ENCODE data around the gene PSMD12. TPM values are rescaled to one million over a fixed set of nuclear protein-coding genes. Genes with fewer than 3 reads are reported as not detected.
A peak's percentile ranks its signal among the peaks of the same experiment; 100 is the strongest.

Gene PSMD12
- polyA plus RNA-seq, 1 donor from 2014 or later, result 24.1 TPM

GRCh38 chr17:67378454-67379250, 12.3 kb upstream of the PSMD12 start:
- Histone ChIP-seq H4K20me1 (ENCODE audit: insufficient read depth) (no peaks in the 10 kb centered on the region), H3K79me2 (replicated peaks; ENCODE audit: insufficient read depth, low read length) (peaks cover 19% of the 10 kb centered on the region), H2AFZ (ENCODE audit: low read depth, low read length) (peak overlapping the region; percentile 19), H3K27me3 (ENCODE audit: insufficient read depth, low read depth, low read length) (no peaks in the 10 kb centered on the region), H3F3A (ENCODE audit: insufficient read depth, low read length, poor library complexity, severe bottlenecking) (no peaks in the 10 kb centered on the region), H3K9me3 (ENCODE audit: low read length) (no peaks in the 10 kb centered on the region), H3K36me3 (ENCODE audit: insufficient read depth, low read length) (no peaks in the 10 kb centered on the region), H3K4me3 (ENCODE audit: low read length) (peak overlapping the region; percentile 81), H3K9ac (ENCODE audit: low read length) (peak overlapping the region; percentile 83), H3K4me2 (ENCODE audit: low read length) (peak overlapping the region; percentile 50), H3K27ac (ENCODE audit: low read length) (peak overlapping the region; percentile 73), H3K9me2 (ENCODE audit: insufficient read depth, low read length) (no peaks in the 10 kb centered on the region)
- TF ChIP-seq TAF1 (IDR thresholded peaks at IDR 0.05; ENCODE audit: low read depth), result no peak
- TF ChIP-seq, protein P1, sequence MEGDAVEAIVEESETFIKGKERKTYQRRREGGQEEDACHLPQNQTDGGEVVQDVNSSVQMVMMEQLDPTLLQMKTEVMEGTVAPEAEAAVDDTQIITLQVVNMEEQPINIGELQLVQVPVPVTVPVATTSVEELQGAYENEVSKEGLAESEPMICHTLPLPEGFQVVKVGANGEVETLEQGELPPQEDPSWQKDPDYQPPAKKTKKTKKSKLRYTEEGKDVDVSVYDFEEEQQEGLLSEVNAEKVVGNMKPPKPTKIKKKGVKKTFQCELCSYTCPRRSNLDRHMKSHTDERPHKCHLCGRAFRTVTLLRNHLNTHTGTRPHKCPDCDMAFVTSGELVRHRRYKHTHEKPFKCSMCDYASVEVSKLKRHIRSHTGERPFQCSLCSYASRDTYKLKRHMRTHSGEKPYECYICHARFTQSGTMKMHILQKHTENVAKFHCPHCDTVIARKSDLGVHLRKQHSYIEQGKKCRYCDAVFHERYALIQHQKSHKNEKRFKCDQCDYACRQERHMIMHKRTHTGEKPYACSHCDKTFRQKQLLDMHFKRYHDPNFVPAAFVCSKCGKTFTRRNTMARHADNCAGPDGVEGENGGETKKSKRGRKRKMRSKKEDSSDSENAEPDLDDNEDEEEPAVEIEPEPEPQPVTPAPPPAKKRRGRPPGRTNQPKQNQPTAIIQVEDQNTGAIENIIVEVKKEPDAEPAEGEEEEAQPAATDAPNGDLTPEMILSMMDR (IDR thresholded peaks at IDR 0.05; ENCODE audit: poor library complexity, severe bottlenecking), result peak; percentile 91
- TF ChIP-seq POLR2AphosphoS5 (IDR thresholded peaks at IDR 0.05), result no peak
- TF ChIP-seq RAD21 (conservative IDR thresholded peaks at IDR 0.05), result peak; percentile 82
- peak; percentile 85 for TF ChIP-seq SMC3 (conservative IDR thresholded peaks at IDR 0.05; ENCODE audit: poor library complexity)
- peak; percentile 48 for TF ChIP-seq MXI1 (conservative IDR thresholded peaks at IDR 0.05; ENCODE audit: poor library complexity, severe bottlenecking)
- no peak for TF ChIP-seq EZH2 (IDR thresholded peaks at IDR 0.05; ENCODE audit: borderline replicate concordance, insufficient read depth, low read length, poor library complexity, severe bottlenecking)
- no peak for TF ChIP-seq REST (IDR thresholded peaks at IDR 0.05; ENCODE audit: borderline replicate concordance)
- no peak for TF ChIP-seq EP300 (conservative IDR thresholded peaks at IDR 0.05; ENCODE audit: poor library complexity, severe bottlenecking)

- TF ChIP-seq MXI1 (conservative IDR thresholded peaks at IDR 0.05; ENCODE audit: poor library complexity, severe bottlenecking), result no peak
- TF ChIP-seq TAF1 (IDR thresholded peaks at IDR 0.05; ENCODE audit: low read depth), result no peak
- TF ChIP-seq RAD21 (conservative IDR thresholded peaks at IDR 0.05), result no peak
- no peak for TF ChIP-seq POLR2AphosphoS5 (IDR thresholded peaks at IDR 0.05)
- no peak for TF ChIP-seq SMC3 (conservative IDR thresholded peaks at IDR 0.05; ENCODE audit: poor library complexity)
- TF ChIP-seq, protein P1 (IDR thresholded peaks at IDR 0.05; ENCODE audit: poor library complexity, severe bottlenecking), result no peak
- no peak for TF ChIP-seq EZH2 (IDR thresholded peaks at IDR 0.05; ENCODE audit: borderline replicate concordance, insufficient read depth, low read length, poor library complexity, severe bottlenecking)
- TF ChIP-seq REST (IDR thresholded peaks at IDR 0.05; ENCODE audit: borderline replicate concordance), result no peak
Observed at GRCh38 chr17:67377488-67378453, 11.4 kb upstream of the PSMD12 start.

More at GRCh38 chr17:67377488-67378453, 11.4 kb upstream of the PSMD12 start:
- Histone ChIP-seq H3K4me3 (ENCODE audit: low read length) (peak overlapping the region; percentile 81), H3F3A (ENCODE audit: insufficient read depth, low read length, poor library complexity, severe bottlenecking) (no peaks in the 10 kb centered on the region), H3K27ac (ENCODE audit: low read length) (peak overlapping the region; percentile 73), H3K9me3 (ENCODE audit: low read length) (no peaks in the 10 kb centered on the region), H2AFZ (ENCODE audit: low read depth, low read length) (peak overlapping the region; percentile 45), H3K9ac (ENCODE audit: low read length) (peak overlapping the region; percentile 83), H3K4me2 (ENCODE audit: low read length) (no peak overlapping the region), H3K27me3 (ENCODE audit: insufficient read depth, low read depth, low read length) (no peaks in the 10 kb centered on the region), H3K9me2 (ENCODE audit: insufficient read depth, low read length) (no peaks in the 10 kb centered on the region), H3K36me3 (ENCODE audit: insufficient read depth, low read length) (no peaks in the 10 kb centered on the region), H4K20me1 (ENCODE audit: insufficient read depth) (no peaks in the 10 kb centered on the region), H3K79me2 (replicated peaks; ENCODE audit: insufficient read depth, low read length) (peaks cover 14% of the 10 kb centered on the region)

All from neural cell (in vitro differentiated cells).